Neuron (in vitro differentiated cells): Measurements from ENCODE around the gene ALDH1A3.

Experiments used
- H2AFZ ChIP-seq: one replicate; pipeline ENCODE4 v1.6.1; 2013; ENCODE audit warnings: low read depth, mild to moderate bottlenecking, inconsistent platforms, low read length, moderate library complexity
- H3K27me3 ChIP-seq: one replicate; pipeline ENCODE4 v1.6.1; 2013; ENCODE audit warnings: low read length; ENCODE audit not compliant: insufficient read depth
- H3K36me3 ChIP-seq: one replicate; pipeline ENCODE4 v1.6.1; 2013; ENCODE audit warnings: low read length; ENCODE audit not compliant: insufficient read depth
- H3K4me1 ChIP-seq: one replicate; pipeline ENCODE4 v1.6.1; 2013; ENCODE audit warnings: low read length; ENCODE audit not compliant: insufficient read depth
- H3K4me3 ChIP-seq: 2 replicates; pipeline ENCODE4 v1.5.1; 2013; ENCODE audit warnings: mild to moderate bottlenecking, low read length, moderate library complexity
- H3K9me3 ChIP-seq: one replicate; pipeline ENCODE4 v1.6.1; 2013; ENCODE audit warnings: low read length

ALDH1A3 gene

GRCh38 chr15:100908466-100908865, 28.8 kb downstream of the ALDH1A3 start:
- Histone ChIP-seq H3K4me1 (no peaks in the 10 kb centered on the region), H3K27me3 (no peaks in the 10 kb centered on the region), H3K4me3 (no peak overlapping the region), H3K9me3 (no peaks in the 10 kb centered on the region), H2AFZ (no peak overlapping the region), H3K36me3 (no peaks in the 10 kb centered on the region)

- Histone ChIP-seq H3K4me3 (no peak overlapping the region), H3K36me3 (no peaks in the 10 kb centered on the region), H3K9me3 (no peaks in the 10 kb centered on the region), H2AFZ (no peak overlapping the region), H3K27me3 (no peaks in the 10 kb centered on the region), H3K4me1 (no peaks in the 10 kb centered on the region)
Observed at GRCh38 chr15:100909565-100909964, 29.9 kb downstream of the ALDH1A3 start.

DNA sequence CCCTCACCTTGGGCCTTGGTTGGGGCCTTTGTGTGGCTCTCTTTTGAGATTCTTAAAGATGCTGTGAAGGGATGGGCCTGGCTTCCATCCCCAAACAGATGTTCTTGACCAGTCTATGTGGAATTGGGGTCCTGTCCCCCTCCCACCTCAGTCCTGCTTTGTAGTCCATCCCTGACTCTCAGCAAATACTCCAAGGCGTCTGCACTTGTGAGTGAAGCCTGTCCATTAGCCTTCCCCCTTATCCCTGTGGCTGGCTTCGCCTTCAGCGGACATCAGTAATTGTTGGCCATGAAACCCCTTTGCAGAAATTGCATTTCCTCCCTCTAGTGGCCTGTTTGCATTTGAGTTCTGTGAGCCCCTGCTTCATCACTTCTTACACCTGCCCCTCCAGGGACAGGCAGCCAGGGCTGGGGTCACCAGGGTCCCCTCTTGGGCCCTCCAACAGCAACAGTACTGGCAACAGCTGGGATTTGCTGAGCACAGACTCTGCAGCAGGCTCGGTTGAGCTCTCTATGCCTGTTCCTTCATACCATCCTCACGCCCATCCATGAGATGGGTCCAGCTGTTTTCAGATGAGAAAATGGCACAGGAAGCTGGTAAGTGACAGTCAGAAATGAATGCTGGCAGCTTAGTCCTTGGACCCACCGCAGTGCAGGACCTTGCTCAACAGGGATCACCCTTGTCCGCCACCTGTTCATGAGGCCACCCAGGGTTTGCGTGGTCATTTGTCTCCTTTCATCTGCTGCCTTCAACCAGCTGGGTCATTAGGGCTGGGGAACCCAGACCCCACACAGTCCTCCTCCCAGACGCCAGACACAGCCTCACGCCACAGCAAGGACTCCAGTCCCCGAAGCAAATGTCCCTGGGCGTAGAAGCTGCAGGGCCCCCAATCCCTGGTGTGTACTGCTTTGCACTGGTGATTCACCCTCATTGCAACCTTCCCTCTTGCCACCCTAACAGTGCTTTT, 30.6 kb downstream of the ALDH1A3 start:
- Histone ChIP-seq H3K27me3 (peaks cover 6% of the 10 kb centered on the region), H3K4me3 (no peak overlapping the region), H3K4me1 (no peaks in the 10 kb centered on the region), H2AFZ (no peak overlapping the region), H3K9me3 (no peaks in the 10 kb centered on the region), H3K36me3 (no peaks in the 10 kb centered on the region)

GRCh38 chr15:100911086-100911485, 31.5 kb downstream of the ALDH1A3 start:
- Histone ChIP-seq H3K4me1 (no peaks in the 10 kb centered on the region), H3K36me3 (no peaks in the 10 kb centered on the region), H3K9me3 (no peaks in the 10 kb centered on the region), H3K4me3 (no peak overlapping the region), H2AFZ (no peak overlapping the region), H3K27me3 (peaks cover 13% of the 10 kb centered on the region)

DNA sequence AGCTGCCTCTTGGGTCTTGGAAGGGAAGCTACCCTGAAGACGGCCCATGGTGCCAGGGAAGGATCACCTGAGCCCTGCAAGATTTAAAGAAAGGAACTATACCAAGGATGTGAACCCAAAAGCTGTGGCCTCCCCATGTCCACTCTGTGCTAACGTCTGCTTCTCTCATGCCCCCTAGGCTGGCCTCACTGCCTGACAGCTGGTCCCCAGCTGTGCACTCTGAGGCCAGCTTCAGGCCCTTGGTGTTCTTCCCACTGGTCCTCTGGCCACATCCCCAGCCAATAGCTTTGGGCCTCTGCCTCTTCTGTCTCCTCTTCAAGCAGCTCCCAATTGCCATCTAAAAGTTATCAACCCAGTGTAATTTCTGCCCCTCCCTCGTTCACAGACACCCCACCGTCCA, 34.3 kb downstream of the ALDH1A3 start:
- no peaks in the 10 kb centered on the region for H3K36me3 ChIP-seq
- no peaks in the 10 kb centered on the region for H3K4me1 ChIP-seq
- peaks cover 39% of the 10 kb centered on the region for H3K27me3 ChIP-seq
- no peak overlapping the region for H3K4me3 ChIP-seq
- no peak overlapping the region for H2AFZ ChIP-seq
- H3K9me3 ChIP-seq = no peaks in the 10 kb centered on the region

- Histone ChIP-seq H3K9me3 (no peaks in the 10 kb centered on the region), H3K4me3 (no peak overlapping the region), H3K36me3 (no peaks in the 10 kb centered on the region), H3K4me1 (no peaks in the 10 kb centered on the region), H3K27me3 (peaks cover 45% of the 10 kb centered on the region), H2AFZ (no peak overlapping the region)
Observed at GRCh38 chr15:100914876-100915275, 35.2 kb downstream of the ALDH1A3 start.

GRCh38 chr15:100918034-100918689, 38.5 kb downstream of the ALDH1A3 start:
- peaks cover 72% of the 10 kb centered on the region for H3K27me3 ChIP-seq
- no peaks in the 10 kb centered on the region for H3K4me1 ChIP-seq
- H3K9me3 ChIP-seq = no peaks in the 10 kb centered on the region
- H3K36me3 ChIP-seq = no peaks in the 10 kb centered on the region
- no peak overlapping the region for H3K4me3 ChIP-seq
- H2AFZ ChIP-seq = no peak overlapping the region

- Histone ChIP-seq H3K4me1 (no peaks in the 10 kb centered on the region), H3K9me3 (no peaks in the 10 kb centered on the region), H2AFZ (peak within 1 kb of the TSS; percentile 37), H3K36me3 (no peaks in the 10 kb centered on the region), H3K4me3 (no peak within 1 kb of the TSS), H3K27me3 (peaks cover 74% of the 10 kb centered on the region)
Observed at GRCh38 chr15:100918690-100919480, 39.3 kb downstream of the ALDH1A3 start, which contains the start of gene LRRK1. Gene LRRK1, plus strand, starts transcription at chr15:100919357. Its CDS starts 5,276 bp downstream, at chr15:100924633.

DNA sequence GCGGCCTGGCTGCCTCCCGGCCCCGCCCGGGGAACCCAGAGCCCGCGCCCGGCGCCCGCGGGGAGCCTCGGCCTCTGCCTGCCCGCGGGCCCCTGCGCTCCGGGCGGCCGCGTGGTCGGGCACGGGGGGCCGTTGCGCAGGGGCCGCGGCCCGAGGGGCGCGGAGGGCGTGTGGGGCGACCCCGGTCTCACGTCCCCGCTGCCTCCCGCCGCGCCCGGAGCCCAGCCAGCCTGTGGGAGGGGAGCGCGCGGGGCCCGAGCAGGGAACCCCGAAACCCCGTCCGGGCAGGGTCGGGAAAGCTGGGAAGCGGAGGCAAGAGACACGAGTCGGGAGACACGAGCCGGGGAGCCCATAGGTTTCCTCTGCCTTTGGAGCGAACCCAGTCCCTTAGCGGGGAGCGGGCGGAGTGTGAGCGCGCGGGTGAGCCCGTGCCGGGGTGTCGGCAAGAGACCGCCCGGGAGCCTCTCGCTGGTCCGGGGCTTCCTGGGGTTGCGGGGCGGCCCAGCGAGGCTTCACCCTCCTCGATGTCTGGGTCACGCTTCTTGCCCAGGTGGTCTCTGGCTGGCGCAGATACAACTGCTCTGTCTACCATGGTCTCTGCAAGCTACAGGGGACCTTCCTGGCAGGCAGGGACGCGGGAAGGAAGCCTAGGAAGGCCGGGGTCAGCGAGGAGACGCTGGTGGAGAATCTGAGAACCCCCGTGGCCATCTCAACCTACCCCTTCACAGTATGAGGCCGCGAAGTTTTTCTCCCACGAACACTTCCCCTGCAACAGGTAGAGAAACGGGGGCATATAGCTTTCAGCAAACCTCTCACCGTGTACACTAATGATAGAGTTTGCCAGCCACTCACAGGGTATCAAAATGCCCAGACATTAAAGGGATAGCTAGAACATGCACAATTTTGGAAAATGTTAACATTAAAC, 40.1 kb downstream of the ALDH1A3 start:
- Histone ChIP-seq H3K4me1 (no peaks in the 10 kb centered on the region), H3K27me3 (peaks cover 77% of the 10 kb centered on the region)

GRCh38 chr15:100920516-100921135, 41.0 kb downstream of the ALDH1A3 start:
- Histone ChIP-seq H3K4me3 (no peak overlapping the region), H3K36me3 (no peaks in the 10 kb centered on the region), H3K4me1 (no peaks in the 10 kb centered on the region), H3K9me3 (no peaks in the 10 kb centered on the region), H2AFZ (no peak overlapping the region), H3K27me3 (peaks cover 69% of the 10 kb centered on the region)

More for the DNA sequence above, 40.1 kb downstream of the ALDH1A3 start:
- no peak overlapping the region for H2AFZ ChIP-seq
- no peak overlapping the region for H3K4me3 ChIP-seq
- H3K9me3 ChIP-seq = no peaks in the 10 kb centered on the region
- no peaks in the 10 kb centered on the region for H3K36me3 ChIP-seq

DNA sequence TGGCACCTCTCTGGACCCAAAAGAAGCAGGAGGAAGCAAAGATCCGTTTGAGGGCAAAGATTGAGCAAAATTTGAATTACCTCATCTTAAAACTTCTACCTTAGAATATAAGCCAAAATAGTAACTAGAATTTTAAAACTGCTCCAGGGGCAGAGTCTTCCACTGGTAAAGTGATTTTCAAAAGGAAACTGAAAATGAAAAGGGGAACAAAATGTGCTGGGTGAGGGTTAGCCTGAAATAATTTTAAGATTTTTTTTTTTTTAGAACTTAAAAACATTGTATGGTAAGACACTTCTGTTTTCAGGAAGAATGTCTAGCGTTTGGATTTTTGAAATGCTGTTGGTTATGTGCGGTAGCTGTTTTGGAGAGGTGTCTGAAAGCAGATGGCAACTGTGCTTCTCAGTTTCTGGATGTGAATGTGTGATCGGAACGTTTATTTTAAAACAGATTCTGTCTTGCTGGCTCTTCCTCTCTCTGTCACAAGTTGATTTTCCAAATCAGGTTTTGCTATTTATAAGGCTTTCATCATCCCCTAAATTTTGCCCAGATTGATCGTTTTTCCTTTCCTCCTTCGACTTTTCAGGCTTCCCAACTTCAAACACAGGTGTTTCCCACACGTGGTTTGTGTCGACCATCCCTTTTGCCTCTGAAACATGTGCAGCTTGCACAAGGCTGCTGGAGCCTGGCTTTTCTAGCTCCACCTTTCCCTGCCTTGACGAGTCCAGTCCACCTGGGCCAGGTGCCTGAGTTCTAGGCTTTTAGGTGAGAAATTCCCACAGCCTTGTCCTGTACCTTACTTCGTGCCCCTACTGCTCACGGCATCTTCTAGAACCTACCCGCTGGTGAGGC, 42.8 kb downstream of the ALDH1A3 start:
- peaks cover 55% of the 10 kb centered on the region for H3K27me3 ChIP-seq
- H3K36me3 ChIP-seq = no peaks in the 10 kb centered on the region

More for the DNA sequence above, 42.8 kb downstream of the ALDH1A3 start:
- Histone ChIP-seq H3K4me1 (no peaks in the 10 kb centered on the region), H3K4me3 (no peak overlapping the region), H2AFZ (no peak overlapping the region), H3K9me3 (no peaks in the 10 kb centered on the region)
